Measurements from ENCODE around the gene MSH6.
"Not testable (repeated sequence)": the region's sequence is repeated elsewhere in the genome, so short reads cannot be mapped to it uniquely, and the experiment has no call there.

The MSH6 gene

GRCh38 chr2:47853067-47853777 lies 70.3 kb downstream of the MSH6 start:
- DNase-seq = not testable (repeated sequence)
